NCI-H345 (cell line): Measurements from ENCODE around the gene WNK2.

Experiments used
- DNase-seq: peaks from one replicate; lab custom pipeline; 2025; lab: John Stamatoyannopoulos, UW

WNK2 gene

DNA sequence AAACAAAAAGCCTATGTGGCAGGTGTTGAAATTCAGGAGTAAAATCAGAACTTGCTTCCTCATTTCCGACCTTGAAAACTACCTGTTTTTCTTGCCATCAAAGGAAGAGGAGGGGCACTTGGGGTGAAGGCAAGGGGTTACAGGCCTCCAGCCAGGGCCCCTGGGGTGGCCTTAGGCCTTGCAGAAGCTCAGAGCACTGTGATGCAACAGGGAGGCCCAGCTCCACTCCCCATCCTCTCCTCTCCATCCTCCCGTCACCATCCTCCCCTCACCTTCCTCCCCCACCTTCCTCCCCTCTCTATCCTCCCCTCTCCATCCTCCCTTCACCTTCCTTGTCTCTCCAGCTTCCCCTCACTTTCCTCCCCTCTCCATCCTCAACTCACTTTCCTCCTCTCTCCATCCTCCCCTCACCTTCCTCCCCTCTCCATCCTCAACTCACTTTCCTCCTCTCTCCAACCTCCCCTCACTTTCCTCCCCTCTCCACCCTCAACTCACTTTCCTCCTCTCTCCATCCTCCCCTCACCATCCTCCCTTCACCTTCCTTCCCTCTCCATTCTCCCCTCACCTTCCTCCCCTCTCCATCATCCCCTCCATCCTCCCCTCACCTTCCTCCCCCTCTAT lies 111.6 kb downstream of the WNK2 start:
- no peak for DNase-seq

GRCh38 chr9:93296889-93297480 lies 113.0 kb downstream of the WNK2 start:
- no peak for DNase-seq

- peak; percentile 13 for DNase-seq
Observed at GRCh38 chr9:93297659-93298497, 113.9 kb downstream of the WNK2 start.

GRCh38 chr9:93298498-93299417 lies 114.8 kb downstream of the WNK2 start:
- no peak for DNase-seq

DNA sequence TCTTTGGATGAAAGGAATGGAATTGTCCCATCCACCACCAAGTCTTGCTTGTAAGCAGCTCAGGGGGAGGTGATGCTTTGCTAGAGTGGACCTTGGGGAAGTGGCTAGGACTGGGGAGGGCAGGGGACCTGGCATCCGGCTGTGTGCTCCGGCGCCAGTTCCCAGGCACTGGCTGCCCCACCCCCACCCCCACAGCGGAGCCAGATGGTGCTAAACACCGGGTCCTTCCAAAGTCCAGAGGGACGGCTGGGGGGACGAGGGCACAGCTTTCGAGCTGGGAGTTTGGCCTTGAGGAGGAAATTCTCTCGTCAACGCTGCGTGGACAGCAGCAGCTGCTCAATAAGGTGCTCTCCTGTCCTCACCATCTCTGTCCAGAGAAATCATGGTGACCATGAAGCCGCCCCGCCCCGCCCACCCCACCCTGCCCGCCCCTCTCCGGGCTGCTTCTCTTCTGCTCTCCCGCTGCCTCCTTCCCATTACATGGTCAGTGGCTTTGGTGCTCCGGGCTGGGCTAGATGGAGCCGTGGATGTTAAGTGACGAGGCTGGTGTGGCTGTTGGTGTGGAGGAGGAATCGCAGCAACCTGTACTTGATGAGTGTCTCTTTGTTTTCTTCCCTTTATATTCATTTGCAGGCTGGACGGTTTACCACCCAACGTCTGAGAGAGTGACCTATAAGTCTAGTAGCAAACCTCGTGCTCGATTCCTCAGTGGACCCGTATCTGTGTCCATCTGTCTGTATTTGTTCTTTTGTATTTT lies 115.7 kb downstream of the WNK2 start:
- DNase-seq = no peak

DNA sequence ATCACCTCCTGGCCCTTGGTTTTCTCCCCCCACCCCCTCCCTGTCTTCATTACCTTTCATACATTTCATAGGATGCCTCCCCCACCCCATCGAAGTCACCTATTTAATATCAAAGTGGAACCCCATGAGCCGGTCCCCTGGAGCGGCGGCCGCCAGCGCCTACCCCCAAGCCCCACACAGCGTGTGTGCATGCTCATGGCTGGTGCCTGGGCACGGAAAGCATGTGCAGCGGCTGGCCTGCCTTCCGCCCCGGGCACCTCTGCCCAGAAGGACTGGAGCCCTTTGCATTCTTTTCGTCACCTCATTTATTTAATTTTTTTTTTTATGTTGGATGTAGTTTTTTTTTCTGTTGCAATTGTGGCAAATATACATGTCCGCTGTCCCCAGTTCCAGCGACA lies 116.2 kb downstream of the WNK2 start:
- no peak for DNase-seq

- DNase-seq = no peak
Observed at GRCh38 chr9:93300585-93301081, 116.7 kb downstream of the WNK2 start.

DNA sequence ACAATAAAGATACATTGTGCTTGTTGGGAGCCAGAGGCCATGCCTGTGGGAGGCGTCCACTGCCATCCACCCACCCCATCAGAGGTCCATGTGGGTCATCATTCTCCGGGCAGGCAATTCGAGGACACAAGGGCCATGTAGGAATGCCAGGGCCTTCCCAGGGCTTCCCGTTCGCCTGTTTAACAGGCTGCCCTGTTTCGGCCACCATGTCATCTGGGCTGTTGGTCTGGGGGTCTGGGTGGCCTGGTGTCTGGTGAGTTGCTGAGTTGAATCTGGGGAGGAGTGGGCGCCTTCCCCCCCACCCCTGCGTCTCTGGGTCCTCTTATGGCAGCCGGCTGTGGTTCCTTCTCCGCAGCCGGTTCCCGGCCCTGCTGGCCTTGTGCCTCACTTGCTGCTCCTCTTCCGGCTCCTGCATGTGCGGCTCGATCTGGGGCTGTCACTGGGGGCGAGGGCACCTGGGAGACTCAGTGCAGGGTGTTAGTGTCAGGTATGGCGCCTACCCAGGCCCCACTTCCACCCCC lies 117.4 kb downstream of the WNK2 start:
- DNase-seq = no peak

DNA sequence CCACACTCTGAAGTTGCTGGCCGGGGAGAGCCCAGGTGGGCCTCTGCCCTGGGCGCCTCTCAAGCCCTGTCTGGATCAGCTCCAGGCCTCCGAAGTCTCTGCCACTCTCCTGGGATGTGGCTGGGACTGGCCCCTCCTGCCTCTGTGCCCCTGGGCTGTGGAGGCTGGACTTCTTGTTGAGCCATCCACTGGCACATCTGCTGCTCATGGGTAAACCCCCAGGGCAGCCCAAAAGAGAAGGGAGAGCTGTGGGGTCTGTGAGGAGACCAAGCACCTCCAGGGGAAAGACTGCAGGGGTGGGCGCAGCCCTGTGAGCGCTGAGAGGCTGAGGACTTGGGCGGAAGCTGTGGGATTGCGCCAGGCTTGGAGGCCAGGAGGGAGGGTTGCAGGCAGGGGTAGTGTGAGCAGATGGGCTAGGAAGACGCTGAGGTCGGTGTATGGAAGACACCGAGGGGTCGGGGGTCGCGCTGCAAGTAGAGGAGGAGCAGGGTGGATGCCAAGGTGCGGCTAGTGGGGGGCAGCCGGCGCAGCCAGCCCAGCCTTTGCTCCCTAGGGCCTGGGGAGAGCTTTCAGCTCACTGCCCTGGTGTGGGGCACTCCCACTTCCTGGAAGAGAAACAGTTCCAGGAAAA lies 118.1 kb downstream of the WNK2 start:
- no peak for DNase-seq

DNA sequence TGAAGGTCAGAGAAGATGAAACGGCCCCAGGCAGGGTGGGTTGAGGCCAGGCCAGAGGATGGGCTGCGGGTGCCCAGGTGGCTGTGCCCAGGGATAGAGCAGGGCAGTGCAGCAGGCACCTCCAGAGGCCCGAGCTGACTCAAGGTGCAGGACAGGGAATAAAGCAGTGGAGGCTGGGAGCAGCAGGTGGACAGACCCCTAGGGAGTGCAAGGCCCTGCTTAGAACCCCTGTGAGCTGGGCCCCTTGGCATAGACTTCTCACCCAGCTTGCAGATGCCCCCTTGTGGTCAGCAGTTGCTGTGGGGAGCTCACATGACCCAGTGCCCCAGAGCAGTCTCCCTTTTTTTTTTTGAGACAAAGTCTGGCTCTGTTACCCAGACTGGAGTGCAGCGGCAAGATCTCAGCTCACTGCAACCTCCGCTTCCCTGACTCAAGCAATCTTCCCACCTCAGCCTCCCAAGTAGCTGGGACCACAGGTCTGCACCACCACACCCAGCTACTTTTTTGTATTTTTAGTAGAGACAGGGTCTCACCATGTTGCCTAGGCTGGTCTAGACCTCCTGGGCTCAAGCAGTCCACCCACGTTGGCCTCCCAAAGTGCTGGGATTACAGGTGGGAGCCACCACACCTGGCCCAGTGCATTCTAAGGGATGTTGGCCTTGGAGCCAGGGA lies 118.8 kb downstream of the WNK2 start:
- peak; percentile 42 for DNase-seq

GRCh38 chr9:93303258-93303771 lies 119.4 kb downstream of the WNK2 start:
- DNase-seq = no peak

- no peak for DNase-seq
Observed at GRCh38 chr9:93303806-93304573, 120.1 kb downstream of the WNK2 start.

- DNase-seq = peak; percentile 29
Observed at GRCh38 chr9:93304574-93305496, 120.9 kb downstream of the WNK2 start.

GRCh38 chr9:93305497-93306020 lies 121.6 kb downstream of the WNK2 start:
- DNase-seq = no peak

DNA sequence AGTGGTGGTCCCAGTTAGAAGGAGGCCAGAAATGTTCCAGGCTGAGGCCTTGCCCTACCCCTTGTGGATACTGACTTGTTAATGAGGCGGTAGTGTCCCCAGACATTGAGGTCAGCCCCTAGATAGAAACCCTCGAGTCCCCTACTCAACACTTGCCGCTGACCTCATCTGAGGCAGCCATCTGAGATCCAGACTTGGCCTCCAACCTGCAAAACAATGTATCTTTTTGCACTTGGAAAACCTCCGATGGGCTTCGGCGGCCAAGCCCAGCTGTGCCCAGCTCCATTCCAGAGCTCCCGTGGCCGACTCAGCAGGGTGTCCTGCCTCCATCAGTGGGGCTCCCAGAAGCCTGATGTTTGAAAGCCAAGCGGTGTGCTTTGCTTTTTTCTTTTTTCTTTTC lies 122.1 kb downstream of the WNK2 start:
- no peak for DNase-seq

- DNase-seq = no peak
Observed at GRCh38 chr9:93306579-93307091, 122.7 kb downstream of the WNK2 start.

DNA sequence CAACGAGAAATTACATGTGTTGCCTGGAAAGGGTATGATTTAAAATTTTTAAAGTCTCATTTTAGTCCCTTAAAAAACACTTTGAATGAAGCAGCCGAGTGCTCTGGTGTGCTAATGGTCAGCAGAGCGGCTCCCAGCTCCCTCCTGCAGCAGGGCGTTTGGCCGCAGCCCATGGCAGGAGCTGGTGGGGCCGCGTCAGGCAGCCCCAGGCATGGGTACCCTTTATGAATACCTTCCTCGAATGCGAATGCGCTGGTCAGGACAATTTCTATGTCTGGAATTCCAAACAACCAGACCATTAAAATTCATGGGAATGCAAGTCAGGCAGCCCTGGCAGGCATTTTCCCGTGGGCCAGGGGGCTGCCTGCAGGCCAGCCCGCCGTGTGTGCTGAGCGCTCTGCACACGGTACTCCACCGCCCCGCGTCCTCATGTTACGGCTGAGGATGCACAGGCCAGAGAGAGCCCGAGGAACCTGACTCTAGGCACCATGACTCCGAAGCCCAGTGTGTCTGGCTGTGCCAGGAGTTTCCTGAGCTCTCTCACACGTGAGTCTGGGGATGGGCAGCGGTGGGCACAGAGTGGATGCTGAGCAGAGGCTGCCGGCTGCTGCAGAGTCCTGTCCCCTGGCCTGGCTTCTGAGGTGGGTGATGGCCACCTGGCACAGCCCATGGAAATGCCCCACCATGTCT lies 123.7 kb downstream of the WNK2 start:
- no peak for DNase-seq
